HUDEP-2 (cell line): ENCODE measurements around the gene AKAP12.
"Not testable (repeated sequence)": the region's sequence is repeated elsewhere in the genome, so short reads cannot be mapped to it uniquely, and the experiment has no call there.

ENCODE experiments used
- DNase-seq, 76 experiments: peaks; one replicate each; lab custom pipeline; 2025; ENCODE audit not compliant: unreplicated experiment in 76 of 76; lab: John Stamatoyannopoulos, UW

AKAP12 gene

GRCh38 chr6:151309619-151310018, 69.9 kb downstream of the AKAP12 start:
- DNase-seq = no peak

DNA sequence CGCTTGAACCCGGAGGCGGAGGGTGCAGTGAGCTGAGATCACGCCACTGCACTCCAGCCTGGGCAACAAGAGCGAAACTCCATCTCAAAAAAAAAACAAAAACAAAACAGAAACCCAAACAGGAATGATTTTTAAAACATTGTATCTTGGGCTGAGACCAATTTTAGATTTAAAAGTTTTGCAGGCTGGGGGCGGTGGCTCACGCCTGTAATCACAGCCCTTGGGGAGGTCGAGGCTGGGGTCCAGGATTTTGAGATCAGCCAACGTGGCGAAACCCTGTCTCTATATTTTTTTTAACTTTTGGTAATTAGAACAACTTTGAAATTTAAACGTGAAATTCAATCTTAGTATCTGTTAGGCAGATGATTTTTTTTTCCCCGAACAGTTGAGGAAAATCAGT, 70.5 kb downstream of the AKAP12 start:
- DNase-seq = no peak

DNA sequence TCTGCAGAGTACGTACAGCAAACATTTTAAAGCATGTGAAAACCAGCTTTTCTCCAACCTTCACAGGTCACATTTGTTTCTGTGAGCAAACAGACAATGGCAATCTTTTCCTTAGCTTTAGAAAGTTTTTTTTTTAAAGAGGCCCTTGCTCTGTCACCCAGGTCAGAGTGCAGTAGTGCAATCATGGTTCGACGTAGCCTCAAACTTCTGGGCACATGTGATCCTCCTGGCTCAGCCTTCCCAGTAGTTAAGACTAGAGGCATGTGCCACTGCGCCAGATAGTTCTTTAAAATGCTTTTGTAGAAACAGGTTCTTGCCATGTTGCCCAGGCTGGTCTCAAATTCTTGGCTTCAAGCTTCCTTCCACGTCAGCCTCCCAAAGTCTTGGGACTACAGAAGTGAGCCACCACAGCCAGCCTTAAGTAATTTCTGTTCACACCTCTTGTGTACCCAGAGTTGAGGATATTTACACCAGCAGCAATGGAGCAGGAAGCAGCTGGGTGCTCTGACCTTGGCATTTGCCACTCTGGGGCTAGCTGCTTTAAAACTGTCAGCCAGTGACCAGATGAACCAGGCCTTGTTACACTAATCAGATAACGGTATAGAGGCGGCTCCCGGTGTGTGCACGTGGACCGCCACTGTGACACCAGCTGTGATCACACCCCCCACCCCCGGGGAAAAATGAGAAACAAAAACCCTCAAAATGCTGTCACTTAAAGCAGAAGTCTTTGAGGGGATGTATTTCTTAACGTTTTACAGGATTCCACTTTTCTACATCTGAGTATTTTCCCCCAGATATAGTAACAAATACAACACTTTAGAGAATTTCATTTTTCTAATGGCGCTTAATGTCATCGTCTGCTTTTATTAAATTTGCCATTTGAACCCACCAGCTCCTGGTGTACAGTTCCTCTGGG, 71.3 kb downstream of the AKAP12 start:
- DNase-seq = peak in 10 of 76 experiments; percentile 7 to 26 (median 17)

- DNase-seq = no peak
These were observed 73.3 kb downstream of the AKAP12 start for GRCh38 chr6:151313066-151313491.

DNA sequence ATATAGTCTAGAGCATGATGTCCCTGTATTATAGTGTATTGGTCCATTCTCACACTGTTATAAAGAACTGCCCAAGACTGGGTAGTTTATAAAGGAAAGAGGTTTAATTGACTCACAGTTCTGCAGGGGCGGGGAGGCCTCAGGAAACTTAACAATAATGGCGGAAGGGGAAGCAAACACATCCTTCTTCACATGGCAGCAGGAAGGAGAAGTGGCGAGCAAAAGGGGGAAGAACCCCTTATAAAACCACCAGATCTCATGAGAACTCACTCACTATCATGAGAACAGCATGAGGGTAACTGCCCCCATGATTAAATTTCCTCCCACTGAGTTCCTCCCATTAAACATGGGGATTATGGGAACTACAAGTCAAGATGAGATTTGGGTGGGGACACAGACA, 75.9 kb downstream of the AKAP12 start:
- DNase-seq = not testable (repeated sequence)

DNA sequence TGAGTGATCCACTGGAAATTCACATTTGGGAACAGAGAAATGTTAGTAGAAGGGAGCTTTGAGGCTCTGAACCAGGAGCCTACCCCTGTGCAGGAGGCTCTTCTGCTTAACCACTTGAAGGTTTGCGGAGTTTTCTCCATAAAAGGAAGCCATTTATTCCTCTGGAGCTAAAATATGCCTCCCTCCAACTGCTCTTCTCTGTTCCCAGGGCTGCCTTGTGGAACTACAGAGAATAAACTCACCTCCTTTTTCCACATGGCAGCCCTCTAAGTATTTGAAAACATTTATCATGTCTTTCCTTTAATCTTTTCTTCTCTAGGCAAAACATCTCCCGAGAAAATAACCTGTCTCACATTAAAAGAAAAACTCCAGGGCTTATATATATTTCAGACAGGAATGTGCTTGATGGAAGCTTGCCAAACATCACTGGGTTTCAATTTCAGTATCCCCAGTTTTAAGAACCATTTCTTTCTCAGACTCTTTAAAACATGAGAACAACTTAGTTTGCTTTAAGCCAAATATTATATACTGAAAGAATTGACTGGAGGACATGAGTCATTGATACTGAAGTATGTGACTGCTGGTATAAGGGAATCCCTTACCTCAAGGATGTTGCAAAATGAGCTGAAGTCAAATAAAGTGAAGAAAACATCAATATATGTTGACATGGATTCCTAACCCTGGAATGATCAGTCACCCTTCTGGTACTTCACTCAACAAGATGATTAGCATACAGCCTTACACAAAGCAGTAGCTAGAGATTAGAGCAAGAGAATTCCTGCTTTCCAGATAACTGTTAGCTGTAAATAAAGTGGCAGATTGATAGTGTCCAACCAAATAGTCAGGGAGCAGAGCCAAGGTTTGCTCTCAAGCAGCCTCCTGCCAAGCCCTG, 77.6 kb downstream of the AKAP12 start:
- DNase-seq = no peak

DNA sequence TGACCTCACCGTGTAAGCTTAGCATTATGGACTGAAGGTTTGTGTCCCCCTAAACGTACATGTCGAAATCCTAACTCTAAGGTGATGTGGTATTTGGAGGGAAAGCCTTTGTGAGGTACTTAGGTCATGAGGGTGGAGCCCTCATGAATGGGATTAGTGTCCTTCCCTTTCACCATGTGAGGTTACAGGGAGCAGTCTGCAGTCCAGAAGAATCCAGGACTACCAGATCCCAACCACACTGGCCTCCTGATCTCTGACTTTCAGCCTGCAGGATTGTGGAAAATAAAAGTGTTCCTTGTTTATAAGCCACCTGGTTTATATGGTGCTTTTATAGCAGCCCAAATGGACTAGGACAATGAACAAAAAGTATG, 78.2 kb downstream of the AKAP12 start:
- DNase-seq = no peak

DNA sequence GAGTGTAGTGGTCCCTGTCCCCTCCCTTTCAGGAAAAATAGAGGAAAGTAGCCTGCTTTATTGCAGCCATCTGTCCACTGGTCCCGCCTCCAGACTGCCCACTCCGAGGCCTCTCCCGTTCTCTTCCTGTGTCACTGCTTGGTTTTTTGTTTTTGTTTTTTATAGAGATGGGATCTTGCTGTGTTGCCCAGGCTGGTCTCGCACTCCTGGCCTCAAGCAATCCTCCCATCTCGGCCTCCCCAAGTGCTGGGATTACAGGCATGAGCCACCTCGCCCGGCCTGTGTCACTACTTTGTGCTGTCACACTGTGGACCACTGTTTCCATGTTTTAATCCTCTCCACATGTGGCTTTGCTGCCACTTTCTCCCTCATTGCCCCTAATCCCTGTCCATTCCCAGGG, 80.4 kb downstream of the AKAP12 start:
- DNase-seq = no peak

DNA sequence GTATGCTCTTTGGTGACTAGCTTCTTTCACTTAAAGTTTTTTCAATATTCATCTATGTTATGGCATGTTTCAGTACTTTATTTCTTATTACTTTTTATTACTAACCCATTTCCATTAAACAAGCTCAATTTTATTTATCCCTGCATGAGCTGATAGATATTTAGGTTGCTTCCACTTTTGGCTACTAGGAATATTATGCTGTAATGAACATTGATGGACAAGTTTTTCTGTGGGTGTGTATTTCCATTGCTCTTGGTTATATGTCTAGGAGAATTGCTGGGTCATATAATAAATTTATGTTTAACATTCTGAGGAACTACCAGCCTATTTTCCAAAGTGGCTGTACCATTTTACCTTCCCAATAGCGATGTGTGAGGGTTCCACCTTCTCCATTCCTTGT, 81.7 kb downstream of the AKAP12 start:
- DNase-seq = no peak

- no peak for DNase-seq
These were observed 82.8 kb downstream of the AKAP12 start for GRCh38 chr6:151322570-151322969.

DNA sequence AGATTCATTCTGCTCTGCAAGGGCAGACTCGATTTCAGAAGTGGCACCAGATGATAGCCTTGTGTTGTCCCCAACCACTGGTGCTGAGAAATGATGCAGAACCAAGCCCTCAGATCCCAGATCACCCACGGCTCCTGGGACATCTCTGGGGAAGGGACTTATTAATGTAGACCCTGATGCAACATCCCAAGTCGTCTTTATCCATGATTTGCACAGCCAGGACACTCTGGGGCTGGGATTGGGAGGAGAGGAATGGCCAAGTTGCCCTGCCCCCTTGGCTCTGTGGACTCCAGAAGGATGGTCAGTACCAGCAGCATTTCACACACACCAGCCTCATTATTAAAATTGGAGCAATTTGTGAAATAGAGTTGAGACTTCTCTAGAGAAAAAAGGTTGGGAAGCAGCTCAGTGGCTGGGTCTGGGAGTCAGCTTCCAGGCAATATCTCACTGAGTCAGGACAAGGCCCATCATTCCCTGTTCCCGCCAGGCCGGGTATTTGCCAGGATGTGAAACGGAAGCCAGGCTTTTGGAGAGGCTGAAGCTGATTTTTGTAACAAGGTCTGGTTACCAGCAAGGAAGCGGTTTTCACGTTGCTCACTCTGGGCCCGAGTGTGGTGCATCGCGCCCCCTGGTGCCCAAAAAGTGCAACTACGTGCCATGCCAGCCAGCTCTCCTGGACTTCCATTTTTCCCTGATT, 84.2 kb downstream of the AKAP12 start:
- peak in 60 of 76 experiments; percentile 12 to 82 (median 50) for DNase-seq

DNA sequence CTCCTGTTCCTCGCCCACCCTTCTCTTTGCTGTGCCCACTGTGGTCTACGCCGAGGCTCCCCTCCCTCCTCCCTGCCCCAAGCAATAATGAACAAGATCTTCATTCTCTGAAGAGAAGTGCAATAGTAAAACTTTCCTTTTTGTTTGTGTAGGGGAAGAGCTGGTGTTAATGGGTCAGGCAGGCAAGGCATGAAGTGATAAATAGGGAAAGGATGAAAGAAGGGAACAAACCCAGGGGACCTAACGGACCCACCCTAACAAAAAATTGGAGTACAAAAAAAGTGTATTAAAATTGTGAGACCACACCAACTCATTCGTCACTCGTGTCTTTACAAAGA, 84.7 kb downstream of the AKAP12 start:
- DNase-seq = no peak

DNA sequence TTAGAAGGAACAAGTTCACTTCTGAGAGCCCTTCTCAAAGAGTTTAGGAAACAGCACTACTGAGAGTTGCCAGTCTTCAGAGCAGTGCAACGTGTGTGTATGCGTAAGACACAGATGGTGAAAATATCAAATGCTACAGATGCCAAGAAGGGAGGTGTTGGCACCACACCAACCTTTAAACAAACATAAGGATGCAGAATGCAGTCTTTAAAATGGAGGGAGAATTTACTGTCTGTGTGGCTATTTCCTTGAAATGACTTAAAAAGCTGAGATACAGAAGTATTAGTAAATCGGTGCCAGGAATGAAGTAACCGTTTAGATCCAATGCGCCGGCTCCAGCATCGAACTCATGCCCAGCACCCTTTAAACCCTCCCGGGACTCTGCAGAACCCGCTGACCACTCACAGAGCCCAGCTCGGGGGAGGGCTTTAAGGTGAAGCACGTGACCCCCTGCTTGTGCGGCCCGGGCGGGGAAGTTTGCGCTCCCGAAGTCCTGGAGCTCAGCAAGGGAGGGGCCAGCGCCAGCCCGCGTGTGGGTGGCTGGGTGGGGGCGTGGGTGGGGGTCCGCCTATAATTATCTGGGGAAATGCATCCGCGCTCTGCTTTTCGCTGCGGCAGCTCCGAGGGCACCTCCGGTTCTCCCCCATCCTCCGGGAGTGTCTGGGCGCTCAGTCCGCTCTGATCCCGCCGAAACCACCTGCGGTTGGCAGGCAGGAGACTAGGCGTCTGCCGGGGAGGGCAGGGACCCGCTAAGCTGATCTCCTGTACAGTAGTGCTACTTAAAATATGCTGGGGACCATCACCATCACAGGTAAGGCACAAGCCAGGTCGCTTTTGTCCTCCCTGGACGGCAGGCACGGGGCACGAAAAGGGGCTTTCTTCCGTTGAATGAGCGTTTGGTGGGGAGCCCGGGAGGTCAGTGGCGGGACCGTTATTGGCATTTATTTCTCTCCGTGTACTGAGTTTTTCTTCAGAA, 85.6 kb downstream of the AKAP12 start:
- DNase-seq = peak in 6 of 76 experiments; percentile 12 to 39 (median 21)

GRCh38 chr6:151326116-151326825, 86.5 kb downstream of the AKAP12 start:
- no peak for DNase-seq

DNA sequence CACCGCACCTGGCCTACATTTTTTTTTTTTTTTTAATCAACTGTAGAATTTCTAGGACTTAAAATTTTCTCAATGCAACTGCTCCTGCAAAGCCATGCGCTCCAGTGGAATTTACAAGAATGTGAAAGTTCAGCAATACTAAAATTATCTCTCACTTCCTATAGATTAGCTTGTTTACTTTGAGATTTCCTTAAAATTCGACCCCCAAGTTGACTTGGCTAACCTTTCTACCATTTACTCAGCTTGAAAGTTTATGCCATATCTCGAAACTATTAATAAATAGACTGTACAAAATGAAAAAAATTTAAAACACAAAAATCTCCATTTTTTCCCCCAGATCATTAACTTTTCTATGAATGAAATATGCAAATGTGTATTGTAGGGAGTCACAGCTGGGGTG, 87.3 kb downstream of the AKAP12 start:
- no peak for DNase-seq

DNA sequence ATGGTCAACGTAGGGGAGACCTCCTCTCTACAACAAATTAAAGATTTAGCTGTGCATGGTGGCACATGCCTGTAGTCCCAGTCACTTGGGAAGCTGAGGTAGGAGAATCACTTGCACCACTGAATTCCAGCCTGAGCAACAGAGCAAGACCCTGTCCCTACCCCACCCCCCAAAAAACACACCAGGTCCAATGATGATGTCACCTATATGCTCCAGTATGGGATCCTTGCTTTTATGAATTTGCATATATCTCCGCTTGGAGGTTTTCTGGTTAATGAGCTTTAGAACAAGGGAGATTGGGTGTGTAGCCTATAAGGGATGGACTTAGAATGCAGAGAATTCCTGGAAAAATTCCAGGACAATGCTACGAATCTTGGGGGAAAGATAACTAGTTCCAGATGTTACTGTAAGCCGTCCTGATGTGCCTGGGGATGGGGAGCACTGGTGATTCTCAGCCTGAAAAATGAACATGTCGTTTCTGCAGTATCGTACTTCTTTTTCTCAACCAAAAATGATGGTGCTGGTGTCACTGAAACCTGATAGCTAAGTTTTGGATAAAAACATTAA, 90.4 kb downstream of the AKAP12 start:
- no peak for DNase-seq

DNA sequence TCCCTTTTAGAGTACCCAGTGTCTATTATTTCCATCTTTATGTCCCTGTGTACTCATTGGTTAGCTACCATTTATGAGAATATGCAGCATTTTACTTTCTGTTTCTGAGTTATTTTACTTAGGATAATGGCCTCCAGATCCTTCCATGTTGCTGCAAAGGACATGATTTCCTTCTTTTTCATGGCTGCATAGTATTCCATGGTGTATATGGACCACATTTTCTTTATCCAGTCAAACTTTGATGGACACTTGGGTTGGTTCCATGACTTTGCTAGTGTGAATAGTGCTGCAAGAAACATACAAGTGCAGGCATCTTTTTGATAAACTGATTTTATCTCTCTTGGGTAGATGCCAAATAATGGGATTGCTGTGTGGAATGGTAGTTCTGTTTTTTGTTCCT, 96.2 kb downstream of the AKAP12 start:
- DNase-seq = no peak

- DNase-seq = no peak
These were observed 99.0 kb downstream of the AKAP12 start for GRCh38 chr6:151338651-151339200.

GRCh38 chr6:151339369-151339768, 99.6 kb downstream of the AKAP12 start:
- peak in 1 of 76 experiments; percentile 10 for DNase-seq
